C4-2B (cell line): ENCODE results near the gene RTN1.

Experiments
- H3K27ac ChIP-seq: fragments of 450-650 bp; 2 replicates; pipeline ENCODE4 v1.5.1; 2017
- ZFX ChIP-seq: fragments of 450-650 bp; IDR thresholded peaks from 2 replicates; pipeline ENCODE4 v1.6.1; 2017
- TF ChIP-seq, protein P1 (sequence below): fragments of 450-650 bp; conservative IDR thresholded peaks from 2 replicates; pipeline ENCODE4 v1.5.1; 2017; ENCODE audit warnings: mild to moderate bottlenecking

The RTN1 gene

DNA sequence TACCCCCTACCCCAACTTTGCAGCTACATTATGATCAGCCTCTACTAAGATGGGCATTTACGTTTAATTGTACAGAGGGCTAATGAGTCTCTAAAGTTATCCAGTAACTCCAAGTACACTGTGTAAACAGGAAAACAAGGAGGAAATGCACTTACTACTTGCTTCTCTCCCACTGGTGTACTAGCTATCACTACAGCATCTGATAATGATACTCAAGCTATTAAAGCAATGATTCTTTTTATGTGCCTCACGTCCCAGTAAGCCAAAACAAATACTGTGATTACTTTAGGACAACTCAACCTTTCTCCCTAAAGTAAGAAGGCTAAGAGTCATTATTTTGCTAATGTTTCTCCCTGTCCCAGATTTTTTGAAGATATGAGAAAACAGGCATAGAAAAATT is 165.3 kb downstream of the RTN1 start:
- H3K27ac ChIP-seq, result no peak overlapping the region; the same call in 1 of the 2 replicates
- no peak for TF ChIP-seq ZFX
- TF ChIP-seq, protein P1, sequence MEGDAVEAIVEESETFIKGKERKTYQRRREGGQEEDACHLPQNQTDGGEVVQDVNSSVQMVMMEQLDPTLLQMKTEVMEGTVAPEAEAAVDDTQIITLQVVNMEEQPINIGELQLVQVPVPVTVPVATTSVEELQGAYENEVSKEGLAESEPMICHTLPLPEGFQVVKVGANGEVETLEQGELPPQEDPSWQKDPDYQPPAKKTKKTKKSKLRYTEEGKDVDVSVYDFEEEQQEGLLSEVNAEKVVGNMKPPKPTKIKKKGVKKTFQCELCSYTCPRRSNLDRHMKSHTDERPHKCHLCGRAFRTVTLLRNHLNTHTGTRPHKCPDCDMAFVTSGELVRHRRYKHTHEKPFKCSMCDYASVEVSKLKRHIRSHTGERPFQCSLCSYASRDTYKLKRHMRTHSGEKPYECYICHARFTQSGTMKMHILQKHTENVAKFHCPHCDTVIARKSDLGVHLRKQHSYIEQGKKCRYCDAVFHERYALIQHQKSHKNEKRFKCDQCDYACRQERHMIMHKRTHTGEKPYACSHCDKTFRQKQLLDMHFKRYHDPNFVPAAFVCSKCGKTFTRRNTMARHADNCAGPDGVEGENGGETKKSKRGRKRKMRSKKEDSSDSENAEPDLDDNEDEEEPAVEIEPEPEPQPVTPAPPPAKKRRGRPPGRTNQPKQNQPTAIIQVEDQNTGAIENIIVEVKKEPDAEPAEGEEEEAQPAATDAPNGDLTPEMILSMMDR, result no peak

DNA sequence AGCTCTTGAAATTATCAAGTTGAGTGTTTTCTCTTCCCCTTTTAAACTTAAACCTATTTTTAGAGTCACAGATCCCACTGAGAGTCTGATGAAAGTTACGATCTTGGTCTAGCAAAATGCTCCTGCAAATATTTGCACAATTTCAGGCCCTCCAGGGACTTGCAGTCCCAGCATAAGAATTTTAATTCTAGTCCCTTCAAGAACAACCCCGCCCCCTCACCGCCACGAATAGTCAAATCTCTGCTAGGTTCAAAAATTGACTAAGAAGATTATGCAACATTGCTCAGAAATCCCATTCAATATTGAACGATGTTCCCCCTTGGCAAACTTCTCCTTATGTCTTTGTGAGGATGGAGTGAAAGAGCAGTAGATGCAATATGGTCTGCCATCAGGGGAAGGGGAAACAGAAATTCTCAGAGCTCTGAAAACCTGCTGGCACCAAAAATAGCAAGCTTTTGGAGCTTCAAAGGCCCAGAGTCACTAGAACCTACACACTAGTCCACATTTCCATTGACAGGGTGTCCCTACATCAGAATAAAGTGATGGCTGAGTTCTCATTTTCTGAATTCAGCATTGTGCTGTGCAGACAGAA is 166.4 kb downstream of the RTN1 start:
- TF ChIP-seq, protein P1, result no peak
- no peak for TF ChIP-seq ZFX
- no peak overlapping the region; the same call in 1 of the 2 replicates for H3K27ac ChIP-seq

DNA sequence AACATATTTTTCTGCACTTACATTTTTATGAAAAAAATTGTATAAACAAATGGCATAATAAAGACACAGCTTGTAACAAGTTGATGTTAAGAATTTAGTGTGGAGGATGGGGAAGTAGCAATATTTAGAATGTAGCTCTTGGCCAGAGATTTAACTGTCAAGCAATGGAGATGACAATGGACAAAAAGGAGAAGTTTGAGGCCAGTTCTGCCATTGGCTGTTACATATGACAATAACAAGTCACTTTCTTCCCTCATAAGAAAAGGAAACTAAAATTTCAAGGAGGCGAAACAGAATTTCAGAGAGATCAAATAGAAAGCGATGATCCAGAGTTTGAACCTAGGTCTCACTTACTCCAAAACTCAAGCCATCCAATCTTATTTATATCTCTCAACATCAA is 171.1 kb downstream of the RTN1 start:
- no peak for TF ChIP-seq ZFX
- H3K27ac ChIP-seq, result no peak overlapping the region

DNA sequence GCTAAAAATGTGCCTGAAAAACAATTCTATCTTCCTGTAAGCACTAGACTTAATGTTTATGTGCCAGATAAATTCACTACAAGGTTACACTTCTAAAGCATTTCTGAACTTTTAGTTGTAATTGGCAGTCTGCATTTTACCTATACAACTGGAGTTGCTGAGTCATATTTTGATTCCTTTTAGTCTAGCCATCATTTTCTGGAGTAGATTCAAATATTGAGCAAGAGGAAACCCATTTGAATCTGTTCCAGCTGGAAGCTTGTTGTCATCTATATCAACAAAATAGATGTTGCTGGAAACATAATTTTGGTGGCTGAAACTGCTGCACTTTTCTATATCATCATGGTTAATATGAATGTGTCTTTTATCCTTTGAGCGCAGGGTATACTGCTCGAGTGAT is 171.8 kb downstream of the RTN1 start:
- TF ChIP-seq ZFX, result no peak
- TF ChIP-seq, protein P1, result no peak
- peak overlapping the region; percentile 49; the same call in 1 of the 2 replicates for H3K27ac ChIP-seq

DNA sequence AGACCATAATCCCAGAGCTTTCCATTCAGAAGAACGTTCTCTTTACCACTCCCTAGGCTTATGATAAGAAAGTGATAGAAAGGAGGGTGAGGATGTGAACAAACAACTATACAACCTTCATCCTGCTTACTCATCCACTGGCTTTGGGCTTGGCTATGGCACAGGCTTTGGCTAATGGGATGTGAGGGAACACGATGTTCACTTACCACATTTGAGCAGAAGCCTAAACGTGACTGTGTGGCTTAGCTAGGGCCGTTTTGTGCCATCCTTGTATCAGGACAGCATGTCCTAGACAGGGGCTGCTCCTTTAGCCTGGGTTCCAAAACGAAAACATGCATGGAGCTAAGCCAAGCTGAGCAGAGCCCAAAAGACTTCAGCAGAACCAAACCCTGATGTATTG is 175.4 kb downstream of the RTN1 start:
- TF ChIP-seq ZFX, result no peak
- TF ChIP-seq, protein P1, result no peak
- peak overlapping the region; percentile 35; the same call in 1 of the 2 replicates for H3K27ac ChIP-seq

DNA sequence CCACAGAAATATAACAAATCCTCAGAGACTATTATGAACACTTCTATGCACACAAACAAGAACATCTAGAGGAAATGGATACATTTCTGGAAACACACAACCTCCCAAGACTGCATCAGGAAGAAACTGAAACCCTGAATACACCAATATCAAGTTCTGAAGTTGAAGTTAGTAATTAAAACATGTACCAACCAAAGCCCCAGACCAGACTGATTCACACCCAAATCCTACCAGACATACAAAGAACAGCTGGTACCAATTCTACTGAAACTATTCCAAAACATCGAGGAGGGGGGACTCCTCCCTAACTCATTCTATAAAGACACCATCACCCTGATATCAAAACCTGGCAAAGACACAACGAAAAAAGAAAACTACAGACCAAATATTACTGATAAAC is 179.3 kb downstream of the RTN1 start:
- TF ChIP-seq, protein P1, result no peak
- no peak for TF ChIP-seq ZFX
- H3K27ac ChIP-seq, result no peak overlapping the region

DNA sequence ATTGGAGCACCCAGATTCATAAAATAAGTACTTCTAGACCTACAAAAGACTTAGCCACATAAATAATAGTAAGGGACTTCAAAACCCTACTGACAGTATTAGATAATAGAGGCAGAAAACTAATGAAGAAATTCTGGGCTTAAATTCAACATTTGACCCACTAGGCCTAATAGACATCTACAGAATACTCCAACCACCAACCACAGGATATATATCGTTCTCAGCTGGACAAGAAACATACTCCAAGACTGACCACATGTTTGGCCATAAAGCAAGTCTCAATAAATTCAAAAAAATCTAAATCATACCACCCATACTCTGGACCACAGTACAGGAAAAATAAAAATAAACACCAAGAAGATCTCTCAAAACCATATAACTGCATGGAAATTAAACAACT is 180.2 kb downstream of the RTN1 start:
- no peak for TF ChIP-seq ZFX
- TF ChIP-seq, protein P1, result no peak

More for the DNA sequence above, 180.2 kb downstream of the RTN1 start:
- no peak overlapping the region for H3K27ac ChIP-seq
